ENCODE measurements around the gene COBLL1. TPM values are rescaled to one million over a fixed set of nuclear protein-coding genes. Genes with fewer than 3 reads are reported as not detected.

COBLL1 gene
- total RNA-seq, 2 donors from 2014 or later: 20.7 to 23.9 TPM

- TF ChIP-seq CTCF (IDR thresholded peaks at IDR 0.05): no peak
- intact Hi-C loops (cut with DNase I): no loop called here
These were observed 3.8 kb downstream of the COBLL1 start for GRCh38 chr2:164837807-164838206.

GRCh38 chr2:164836907-164837306 lies 4.7 kb downstream of the COBLL1 start:
- Histone ChIP-seq H3K9ac (ENCODE audit: low read depth in 2 of 2, low read length in 2 of 2) (no peak overlapping the region), H3K27me3 (no peaks in the 10 kb centered on the region), H3K4me1 (no peaks in the 10 kb centered on the region), H3K4me3 (no peak overlapping the region), H3K27ac (no peak overlapping the region), H3K9me3 (no peaks in the 10 kb centered on the region), H3K36me3 (no peaks in the 10 kb centered on the region)
- no peak for DNase-seq
- no peak for TF ChIP-seq CTCF (IDR thresholded peaks at IDR 0.05)
- intact Hi-C loops (cut with DNase I): no loop called here

More at GRCh38 chr2:164837807-164838206, 3.8 kb downstream of the COBLL1 start:
- no peaks in the 10 kb centered on the region for H3K9me3 ChIP-seq
- H3K36me3 ChIP-seq: no peaks in the 10 kb centered on the region
- DNase-seq: no peak
- H3K4me3 ChIP-seq: no peak overlapping the region
- H3K9ac ChIP-seq (ENCODE audit: low read depth in 2 of 2, low read length in 2 of 2): no peak overlapping the region
- no peaks in the 10 kb centered on the region for H3K4me1 ChIP-seq
- no peaks in the 10 kb centered on the region for H3K27me3 ChIP-seq
- no peak overlapping the region for H3K27ac ChIP-seq

- DNase-seq: no peak
- Histone ChIP-seq H3K4me3 (no peak overlapping the region), H3K36me3 (no peaks in the 10 kb centered on the region), H3K9me3 (no peaks in the 10 kb centered on the region), H3K9ac (ENCODE audit: low read depth in 2 of 2, low read length in 2 of 2) (no peak overlapping the region), H3K27me3 (no peaks in the 10 kb centered on the region), H3K27ac (no peak overlapping the region), H3K4me1 (no peaks in the 10 kb centered on the region)
- no peak for TF ChIP-seq CTCF (IDR thresholded peaks at IDR 0.05)
- intact Hi-C loops (cut with DNase I): no loop called here
These were observed 6.3 kb downstream of the COBLL1 start for GRCh38 chr2:164835302-164835701.

- Histone ChIP-seq H3K4me3 (no peak overlapping the region), H3K9ac (ENCODE audit: low read depth in 2 of 2, low read length in 2 of 2) (no peak overlapping the region), H3K27ac (no peak overlapping the region), H3K4me1 (no peaks in the 10 kb centered on the region), H3K9me3 (no peaks in the 10 kb centered on the region), H3K27me3 (no peaks in the 10 kb centered on the region), H3K36me3 (no peaks in the 10 kb centered on the region)
- no peak for TF ChIP-seq CTCF (IDR thresholded peaks at IDR 0.05)
- intact Hi-C loops (cut with DNase I): no loop called here
- no peak for DNase-seq
These were observed 9.7 kb downstream of the COBLL1 start for GRCh38 chr2:164831887-164832286.

GRCh38 chr2:164831180-164831579 lies 10.4 kb downstream of the COBLL1 start:
- H3K4me1 ChIP-seq: no peaks in the 10 kb centered on the region
- H3K27me3 ChIP-seq: no peaks in the 10 kb centered on the region
- no peak overlapping the region for H3K9ac ChIP-seq (ENCODE audit: low read depth in 2 of 2, low read length in 2 of 2)
- H3K27ac ChIP-seq: no peak overlapping the region
- intact Hi-C loops (cut with DNase I): no loop called here
- H3K36me3 ChIP-seq: no peaks in the 10 kb centered on the region
- H3K9me3 ChIP-seq: no peaks in the 10 kb centered on the region
- H3K4me3 ChIP-seq: no peak overlapping the region
- DNase-seq: no peak
- no peak for TF ChIP-seq CTCF (IDR thresholded peaks at IDR 0.05)

All from colonic mucosa (tissue), 4 donors.